ENCODE results near the gene PLA2G2A. TPM values are rescaled to one million over a fixed set of nuclear protein-coding genes. Genes with fewer than 3 reads are reported as not detected.

Gene PLA2G2A
- total RNA-seq, 1 donor from 2014 or later: 2.0 TPM

- Mint-ChIP-seq H3K27me3 (peaks cover 27% of the 10 kb centered on the region), H3K4me3 (ENCODE audit: low read depth) (no peak overlapping the region), H3K36me3 (ENCODE audit: insufficient read depth) (no peaks in the 10 kb centered on the region), H3K9me3 (ENCODE audit: low read depth) (no peaks in the 10 kb centered on the region), H3K27ac (no peak overlapping the region), H3K4me1 (ENCODE audit: low read depth) (peaks cover 15% of the 10 kb centered on the region)
- no peak for TF ChIP-seq CTCF (IDR thresholded peaks at IDR 0.05; ENCODE audit: unreplicated experiment)
- DNase-seq (ENCODE audit: low spot score, unreplicated experiment): no peak
These were observed 896 bp upstream of the PLA2G2A start for GRCh38 chr1:19980314-19980713.

- Mint-ChIP-seq H3K27me3 (peaks cover 27% of the 10 kb centered on the region), H3K4me3 (ENCODE audit: low read depth) (no peak overlapping the region), H3K4me1 (ENCODE audit: low read depth) (peaks cover 17% of the 10 kb centered on the region), H3K27ac (no peak overlapping the region), H3K36me3 (ENCODE audit: insufficient read depth) (no peaks in the 10 kb centered on the region), H3K9me3 (ENCODE audit: low read depth) (no peaks in the 10 kb centered on the region)
- no peak for DNase-seq (ENCODE audit: low spot score, unreplicated experiment)
- TF ChIP-seq CTCF (IDR thresholded peaks at IDR 0.05; ENCODE audit: unreplicated experiment): no peak
These were observed 1.3 kb downstream of the PLA2G2A start for GRCh38 chr1:19978143-19978542.

GRCh38 chr1:19976317-19977003, 3.0 kb downstream of the PLA2G2A start:
- Mint-ChIP-seq H3K9me3 (ENCODE audit: low read depth) (peaks cover 2% of the 10 kb centered on the region), H3K4me1 (ENCODE audit: low read depth) (peaks cover 12% of the 10 kb centered on the region)

GRCh38 chr1:19975423-19976193, 3.8 kb downstream of the PLA2G2A start:
- TF ChIP-seq CTCF (IDR thresholded peaks at IDR 0.05; ENCODE audit: unreplicated experiment): no peak
- H3K9me3 Mint-ChIP-seq (ENCODE audit: low read depth): peaks cover 2% of the 10 kb centered on the region

More at GRCh38 chr1:19976317-19977003, 3.0 kb downstream of the PLA2G2A start:
- Mint-ChIP-seq H3K36me3 (ENCODE audit: insufficient read depth) (no peaks in the 10 kb centered on the region), H3K4me3 (ENCODE audit: low read depth) (no peak overlapping the region), H3K27me3 (peaks cover 28% of the 10 kb centered on the region), H3K27ac (no peak overlapping the region)
- DNase-seq (ENCODE audit: low spot score, unreplicated experiment): no peak
- TF ChIP-seq CTCF (IDR thresholded peaks at IDR 0.05; ENCODE audit: unreplicated experiment): no peak

GRCh38 chr1:19974822-19975416, 4.5 kb downstream of the PLA2G2A start:
- H3K4me1 Mint-ChIP-seq (ENCODE audit: low read depth): peaks cover 7% of the 10 kb centered on the region
- H3K27me3 Mint-ChIP-seq: peaks cover 34% of the 10 kb centered on the region
- H3K9me3 Mint-ChIP-seq (ENCODE audit: low read depth): peaks cover 2% of the 10 kb centered on the region
- DNase-seq (ENCODE audit: low spot score, unreplicated experiment): no peak
- no peaks in the 10 kb centered on the region for H3K36me3 Mint-ChIP-seq (ENCODE audit: insufficient read depth)
- H3K27ac Mint-ChIP-seq: no peak overlapping the region
- TF ChIP-seq CTCF (IDR thresholded peaks at IDR 0.05; ENCODE audit: unreplicated experiment): peak; percentile 68
- no peak overlapping the region for H3K4me3 Mint-ChIP-seq (ENCODE audit: low read depth)

More at GRCh38 chr1:19975423-19976193, 3.8 kb downstream of the PLA2G2A start:
- H3K36me3 Mint-ChIP-seq (ENCODE audit: insufficient read depth): no peaks in the 10 kb centered on the region
- no peak for DNase-seq (ENCODE audit: low spot score, unreplicated experiment)
- peaks cover 31% of the 10 kb centered on the region for H3K27me3 Mint-ChIP-seq
- H3K4me1 Mint-ChIP-seq (ENCODE audit: low read depth): peaks cover 12% of the 10 kb centered on the region
- no peak overlapping the region for H3K27ac Mint-ChIP-seq
- no peak overlapping the region for H3K4me3 Mint-ChIP-seq (ENCODE audit: low read depth)

Data from progenitor cell of endocrine pancreas (in vitro differentiated cells).